ENCODE measurements around the gene BET1.

- TF ChIP-seq ZNF274 (IDR thresholded peaks at IDR 0.05; ENCODE audit: low read depth, low read length) = no peak
- TF ChIP-seq YY1 (IDR thresholded peaks at IDR 0.05; ENCODE audit: insufficient read depth, insufficient read length) = no peak
Measured at GRCh38 chr7:93981480-93981874, 22.7 kb downstream of the BET1 start.

Measured in NT2/D1 (cell line).